Neural progenitor cell (in vitro differentiated cells): ENCODE results near the gene CIBAR2.

ENCODE experiments used
- EZH2 ChIP-seq: fragments of 200-600 bp; sonication (generic); IDR thresholded peaks from 2 replicates; pipeline ENCODE4 v1.6.1; 2017; ENCODE audit warnings: antibody characterized with exemption, mild to moderate bottlenecking, moderate library complexity
- TF ChIP-seq, protein P1 (sequence below): fragments of 200-600 bp; sonication (generic); IDR thresholded peaks from 2 replicates; pipeline ENCODE4 v1.5.1; 2017; ENCODE audit warnings: antibody characterized with exemption, mild to moderate bottlenecking

DNA sequence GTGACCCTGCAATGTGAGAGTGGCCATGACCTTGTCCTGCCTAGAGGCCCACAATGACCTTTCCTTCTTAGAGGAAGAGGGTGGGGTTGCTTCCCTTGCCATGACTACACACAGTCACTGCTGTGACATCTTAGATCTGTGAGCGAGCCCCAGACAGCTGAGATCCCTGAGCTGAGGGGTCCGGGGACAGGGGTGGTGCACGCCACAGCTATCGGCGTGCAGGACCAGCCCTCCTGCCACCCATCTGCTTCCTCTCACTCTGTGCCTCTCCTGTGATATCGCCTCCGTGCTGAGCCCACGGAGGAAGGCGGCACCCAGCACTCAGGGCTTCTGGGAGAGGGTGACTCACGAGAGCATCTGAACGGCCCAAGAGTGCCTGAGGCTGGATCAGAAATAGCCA, 49.4 kb downstream of the CIBAR2 start:
- TF ChIP-seq, protein P1, sequence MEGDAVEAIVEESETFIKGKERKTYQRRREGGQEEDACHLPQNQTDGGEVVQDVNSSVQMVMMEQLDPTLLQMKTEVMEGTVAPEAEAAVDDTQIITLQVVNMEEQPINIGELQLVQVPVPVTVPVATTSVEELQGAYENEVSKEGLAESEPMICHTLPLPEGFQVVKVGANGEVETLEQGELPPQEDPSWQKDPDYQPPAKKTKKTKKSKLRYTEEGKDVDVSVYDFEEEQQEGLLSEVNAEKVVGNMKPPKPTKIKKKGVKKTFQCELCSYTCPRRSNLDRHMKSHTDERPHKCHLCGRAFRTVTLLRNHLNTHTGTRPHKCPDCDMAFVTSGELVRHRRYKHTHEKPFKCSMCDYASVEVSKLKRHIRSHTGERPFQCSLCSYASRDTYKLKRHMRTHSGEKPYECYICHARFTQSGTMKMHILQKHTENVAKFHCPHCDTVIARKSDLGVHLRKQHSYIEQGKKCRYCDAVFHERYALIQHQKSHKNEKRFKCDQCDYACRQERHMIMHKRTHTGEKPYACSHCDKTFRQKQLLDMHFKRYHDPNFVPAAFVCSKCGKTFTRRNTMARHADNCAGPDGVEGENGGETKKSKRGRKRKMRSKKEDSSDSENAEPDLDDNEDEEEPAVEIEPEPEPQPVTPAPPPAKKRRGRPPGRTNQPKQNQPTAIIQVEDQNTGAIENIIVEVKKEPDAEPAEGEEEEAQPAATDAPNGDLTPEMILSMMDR = no peak
- no peak for TF ChIP-seq EZH2
